ENCODE measurements around the gene HSP90AA1.

The HSP90AA1 gene

GRCh38 chr14:102049258-102050025, 37.4 kb downstream of the HSP90AA1 start:
- DNase-seq (no peak), ATAC-seq (replicated peaks) (no peak)
- Mint-ChIP-seq H3K36me3 (peaks cover 65 to 73% of the 10 kb centered on the region in 2 donors), H3K27ac (peak overlapping the region; percentile 65), H3K4me3 (no peak overlapping the region), H3K4me1 (no peaks in the 10 kb centered on the region), H3K9me3 (no peaks in the 10 kb centered on the region), H3K27me3 (no peaks in the 10 kb centered on the region)

GRCh38 chr14:102047808-102048540, 38.9 kb downstream of the HSP90AA1 start:
- Mint-ChIP-seq H3K4me1 (no peaks in the 10 kb centered on the region), H3K36me3 (peaks cover 60 to 77% of the 10 kb centered on the region in 2 donors), H3K4me3 (no peak overlapping the region), H3K9me3 (no peaks in the 10 kb centered on the region), H3K27me3 (no peaks in the 10 kb centered on the region), H3K27ac (peak overlapping the region; percentile 31)
- ATAC-seq (replicated peaks) (no peak), DNase-seq (no peak)

GRCh38 chr14:102046337-102047278, 40.2 kb downstream of the HSP90AA1 start:
- DNase-seq, result peak; percentile 9
- no peak overlapping the region for H3K4me3 Mint-ChIP-seq
- H3K27ac Mint-ChIP-seq, result peak overlapping the region; percentile 80
- peak; percentile 70 to 78 for ATAC-seq (replicated peaks)
- no peaks in the 10 kb centered on the region for H3K4me1 Mint-ChIP-seq
- H3K27me3 Mint-ChIP-seq, result no peaks in the 10 kb centered on the region
- H3K36me3 Mint-ChIP-seq, result peaks cover 57 to 75% of the 10 kb centered on the region in 2 donors
- H3K9me3 Mint-ChIP-seq, result no peaks in the 10 kb centered on the region

- ATAC-seq (replicated peaks) (no peak), DNase-seq (no peak)
- Mint-ChIP-seq H3K4me3 (no peak overlapping the region), H3K27ac (no peak overlapping the region), H3K36me3 (peaks cover 55 to 78% of the 10 kb centered on the region in 2 donors), H3K27me3 (no peaks in the 10 kb centered on the region), H3K4me1 (no peaks in the 10 kb centered on the region), H3K9me3 (no peaks in the 10 kb centered on the region)
Observed at GRCh38 chr14:102044566-102044965, 42.3 kb downstream of the HSP90AA1 start.

GRCh38 chr14:102043251-102044025, 43.4 kb downstream of the HSP90AA1 start:
- Mint-ChIP-seq H3K4me1 (no peaks in the 10 kb centered on the region), H3K36me3 (peaks cover 60 to 79% of the 10 kb centered on the region in 2 donors), H3K9me3 (no peaks in the 10 kb centered on the region), H3K27ac (no peak overlapping the region), H3K27me3 (no peaks in the 10 kb centered on the region), H3K4me3 (no peak overlapping the region)
- ATAC-seq (replicated peaks) (no peak), DNase-seq (no peak)

GRCh38 chr14:102042699-102043098, 44.1 kb downstream of the HSP90AA1 start:
- H3K4me3 Mint-ChIP-seq, result no peak overlapping the region
- ATAC-seq (replicated peaks) (no peak), DNase-seq (no peak)
- H3K27me3 Mint-ChIP-seq, result no peaks in the 10 kb centered on the region
- H3K4me1 Mint-ChIP-seq, result no peaks in the 10 kb centered on the region
- H3K36me3 Mint-ChIP-seq, result peaks cover 56 to 71% of the 10 kb centered on the region in 2 donors
- no peaks in the 10 kb centered on the region for H3K9me3 Mint-ChIP-seq
- H3K27ac Mint-ChIP-seq, result no peak overlapping the region

GRCh38 chr14:102040153-102040552, 46.7 kb downstream of the HSP90AA1 start:
- H3K27ac Mint-ChIP-seq, result no peak overlapping the region
- H3K36me3 Mint-ChIP-seq, result peaks cover 54 to 62% of the 10 kb centered on the region in 2 donors
- H3K27me3 Mint-ChIP-seq, result no peaks in the 10 kb centered on the region
- no peak overlapping the region for H3K4me3 Mint-ChIP-seq
- no peak for DNase-seq
- no peaks in the 10 kb centered on the region for H3K9me3 Mint-ChIP-seq
- ATAC-seq (replicated peaks), result no peak
- H3K4me1 Mint-ChIP-seq, result no peaks in the 10 kb centered on the region

GRCh38 chr14:102039157-102039556, 47.7 kb downstream of the HSP90AA1 start:
- DNase-seq, result no peak
- Mint-ChIP-seq H3K27me3 (no peaks in the 10 kb centered on the region), H3K4me3 (no peak overlapping the region), H3K9me3 (no peaks in the 10 kb centered on the region), H3K27ac (no peak overlapping the region), H3K36me3 (peaks cover 55 to 60% of the 10 kb centered on the region in 2 donors), H3K4me1 (no peaks in the 10 kb centered on the region)
- no peak for ATAC-seq (replicated peaks)

- no peaks in the 10 kb centered on the region for H3K4me1 Mint-ChIP-seq
- no peaks in the 10 kb centered on the region for H3K27me3 Mint-ChIP-seq
- DNase-seq, result no peak
- H3K36me3 Mint-ChIP-seq, result peaks cover 64% of the 10 kb centered on the region in 2 donors
- H3K9me3 Mint-ChIP-seq, result no peaks in the 10 kb centered on the region
- no peak overlapping the region for H3K4me3 Mint-ChIP-seq
- no peak overlapping the region for H3K27ac Mint-ChIP-seq
- no peak for ATAC-seq (replicated peaks)
Observed at GRCh38 chr14:102037686-102038085, 49.2 kb downstream of the HSP90AA1 start.

GRCh38 chr14:102035914-102036313, 50.9 kb downstream of the HSP90AA1 start:
- H3K27ac Mint-ChIP-seq, result no peak overlapping the region
- H3K4me1 Mint-ChIP-seq, result no peaks in the 10 kb centered on the region
- no peaks in the 10 kb centered on the region for H3K9me3 Mint-ChIP-seq
- H3K27me3 Mint-ChIP-seq, result no peaks in the 10 kb centered on the region
- no peak overlapping the region for H3K4me3 Mint-ChIP-seq
- no peak for ATAC-seq (replicated peaks)
- peaks cover 49 to 52% of the 10 kb centered on the region in 2 donors for H3K36me3 Mint-ChIP-seq
- no peak for DNase-seq

- no peaks in the 10 kb centered on the region for H3K9me3 Mint-ChIP-seq
- H3K27ac Mint-ChIP-seq, result peak overlapping the region; percentile 49
- H3K4me1 Mint-ChIP-seq, result no peaks in the 10 kb centered on the region
- no peaks in the 10 kb centered on the region for H3K27me3 Mint-ChIP-seq
- peaks cover 42 to 48% of the 10 kb centered on the region in 2 donors for H3K36me3 Mint-ChIP-seq
- no peak for ATAC-seq (replicated peaks)
- no peak for DNase-seq
- H3K4me3 Mint-ChIP-seq, result no peak overlapping the region
Observed at GRCh38 chr14:102034301-102034700, 52.5 kb downstream of the HSP90AA1 start.

- DNase-seq, result no peak
- Mint-ChIP-seq H3K27me3 (no peaks in the 10 kb centered on the region), H3K4me1 (no peaks in the 10 kb centered on the region), H3K4me3 (no peak overlapping the region), H3K27ac (peak overlapping the region; percentile 47), H3K36me3 (peaks cover 44 to 47% of the 10 kb centered on the region in 2 donors), H3K9me3 (no peaks in the 10 kb centered on the region)
- no peak for ATAC-seq (replicated peaks)
Observed at GRCh38 chr14:102033241-102033640, 53.6 kb downstream of the HSP90AA1 start.
